RWPE1 (cell line): ENCODE data around the gene CUZD1.

Experiments
- CTCF ChIA-PET: fragments of 350-600 bp; sonication (Branson Sonifier 250); formaldehyde crosslinking; extraction: SDS; loops from one replicate; lab custom pipeline; 2021; lab: Yijun Ruan, JAX
- POLR2A ChIA-PET: fragments of 400-600 bp; formaldehyde crosslinking; extraction: SDS; loops from one replicate; lab custom pipeline; 2020; ENCODE audit warnings: antibody characterized with exemption; ENCODE audit not compliant: low non-redundant PET; lab: Yijun Ruan, JAX
- DNase-seq: peaks from one replicate; pipeline ENCODE4 v3.0.0; 2012; ENCODE audit warnings: low spot score
- H3K27ac ChIP-seq: fragments of 450-650 bp; 2 replicates; pipeline ENCODE4 v1.5.1; 2017
- TF ChIP-seq, protein P1 (sequence below): fragments of 450-650 bp; conservative IDR thresholded peaks from 2 replicates; pipeline ENCODE4 v1.5.1; 2017; ENCODE audit warnings: low read depth, mild to moderate bottlenecking

CUZD1 gene

DNA sequence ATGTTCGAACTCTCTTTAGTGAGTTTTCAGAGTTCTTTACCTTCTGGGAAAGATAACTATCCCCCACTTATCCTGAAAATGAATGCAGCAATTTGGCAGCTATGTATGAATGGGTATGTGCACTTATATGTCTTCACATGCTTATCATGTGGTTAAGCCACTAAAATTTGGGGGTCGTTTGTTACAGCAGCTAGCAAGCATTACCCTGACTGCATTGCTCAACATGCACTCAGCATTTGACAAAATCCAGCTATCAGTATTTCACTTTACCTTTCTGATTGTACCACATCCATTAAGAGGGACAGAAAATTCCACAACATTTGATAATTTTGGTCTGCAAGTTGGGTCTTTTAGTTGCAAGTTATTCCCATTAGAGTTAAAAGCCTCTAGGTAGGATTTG, 9.7 kb downstream of the CUZD1 start:
- TF ChIP-seq, protein P1, sequence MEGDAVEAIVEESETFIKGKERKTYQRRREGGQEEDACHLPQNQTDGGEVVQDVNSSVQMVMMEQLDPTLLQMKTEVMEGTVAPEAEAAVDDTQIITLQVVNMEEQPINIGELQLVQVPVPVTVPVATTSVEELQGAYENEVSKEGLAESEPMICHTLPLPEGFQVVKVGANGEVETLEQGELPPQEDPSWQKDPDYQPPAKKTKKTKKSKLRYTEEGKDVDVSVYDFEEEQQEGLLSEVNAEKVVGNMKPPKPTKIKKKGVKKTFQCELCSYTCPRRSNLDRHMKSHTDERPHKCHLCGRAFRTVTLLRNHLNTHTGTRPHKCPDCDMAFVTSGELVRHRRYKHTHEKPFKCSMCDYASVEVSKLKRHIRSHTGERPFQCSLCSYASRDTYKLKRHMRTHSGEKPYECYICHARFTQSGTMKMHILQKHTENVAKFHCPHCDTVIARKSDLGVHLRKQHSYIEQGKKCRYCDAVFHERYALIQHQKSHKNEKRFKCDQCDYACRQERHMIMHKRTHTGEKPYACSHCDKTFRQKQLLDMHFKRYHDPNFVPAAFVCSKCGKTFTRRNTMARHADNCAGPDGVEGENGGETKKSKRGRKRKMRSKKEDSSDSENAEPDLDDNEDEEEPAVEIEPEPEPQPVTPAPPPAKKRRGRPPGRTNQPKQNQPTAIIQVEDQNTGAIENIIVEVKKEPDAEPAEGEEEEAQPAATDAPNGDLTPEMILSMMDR: no peak
- H3K27ac ChIP-seq: no peak overlapping the region
- DNase-seq: no peak
- ChIA-PET POLR2A (no interaction called here), CTCF (interaction anchor here (0.6 to 0.7 kb wide), 2 partner anchors 8 to 16 kb away, joined by 3 read pairs; no protein-coding TSS in a partner anchor)

DNA sequence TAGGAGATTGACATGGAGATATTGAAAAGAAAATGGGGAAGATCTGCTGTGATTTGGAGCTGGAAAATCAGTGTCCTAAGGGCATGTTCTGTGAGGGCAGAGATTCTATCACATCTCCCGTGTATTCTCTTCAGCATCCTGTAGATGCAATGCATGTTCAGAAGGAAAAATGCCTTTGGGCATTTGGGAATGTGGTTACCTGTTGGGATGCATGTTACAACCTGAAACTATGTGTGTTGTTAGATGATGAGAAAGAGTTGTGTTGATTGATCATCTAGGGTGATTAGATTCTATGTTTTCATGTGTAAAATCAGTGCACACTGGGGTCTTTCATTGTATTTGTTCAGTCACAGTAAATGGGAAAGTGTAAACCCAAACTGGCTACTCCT, 14.7 kb downstream of the CUZD1 start:
- H3K27ac ChIP-seq: no peak overlapping the region
- CTCF ChIA-PET: no interaction called here
- DNase-seq: no peak
- POLR2A ChIA-PET: no interaction called here
- TF ChIP-seq, protein P1: no peak

DNA sequence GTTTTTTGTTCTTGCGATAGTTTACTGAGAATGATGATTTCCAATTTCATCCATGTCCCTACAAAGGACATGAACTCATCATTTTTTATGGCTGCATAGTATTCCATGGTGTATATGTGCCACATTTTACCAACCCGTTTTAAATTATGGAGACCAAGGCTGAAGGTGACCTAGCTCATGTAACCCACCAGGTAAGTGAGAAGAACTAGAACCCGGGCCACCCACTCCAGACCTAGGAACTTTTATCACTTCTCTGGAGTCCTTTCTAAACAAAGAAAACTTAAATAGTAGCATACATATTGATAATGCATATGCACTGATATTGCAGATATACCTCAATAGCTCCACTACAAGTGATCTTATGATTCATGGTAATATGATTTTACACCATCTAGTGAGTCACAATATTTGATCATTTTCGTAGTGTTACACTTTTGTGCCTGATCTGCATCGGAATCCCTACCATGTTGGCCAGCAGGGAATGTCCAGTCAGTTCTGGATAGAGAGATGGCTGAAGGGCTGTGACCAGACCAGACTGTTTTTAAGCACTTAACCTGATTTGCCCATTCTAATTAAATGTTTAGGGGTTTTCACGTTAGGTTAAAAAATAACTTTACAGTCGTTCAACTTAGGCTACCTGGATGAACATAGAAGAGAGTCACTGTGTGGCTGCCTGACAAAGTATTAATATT, 15.2 kb downstream of the CUZD1 start:
- H3K27ac ChIP-seq: no peak overlapping the region
- no peak for DNase-seq
- ChIA-PET CTCF (interaction anchor here (0.6 kb wide), 1 partner anchor 185 kb away, joined by 3 read pairs; no protein-coding TSS in a partner anchor), POLR2A (no interaction called here)
- TF ChIP-seq, protein P1: no peak

DNA sequence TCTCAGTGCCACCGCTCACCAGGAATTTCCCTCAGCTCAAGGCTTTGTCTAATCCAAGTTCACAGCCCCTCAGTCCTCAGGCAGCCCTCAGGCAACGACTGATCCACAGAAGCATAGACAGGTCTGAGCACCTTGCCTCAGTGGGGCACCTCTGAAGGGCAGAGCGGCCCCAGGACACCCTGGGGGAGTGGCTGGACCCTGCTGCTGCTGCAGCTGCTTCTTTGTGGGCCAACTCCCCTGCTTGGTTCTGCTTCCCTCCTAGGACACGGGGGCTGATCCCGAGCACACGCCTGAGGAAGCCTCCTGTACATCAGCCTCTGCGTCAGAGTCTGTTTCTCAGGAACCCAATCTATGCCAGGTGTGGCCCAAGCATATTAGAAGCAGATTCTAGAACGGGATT, 16.2 kb downstream of the CUZD1 start:
- no peak for DNase-seq
- POLR2A ChIA-PET: no interaction called here
- CTCF ChIA-PET: interaction anchor here (0.6 kb wide), 1 partner anchor 184 kb away, joined by 3 read pairs; no protein-coding TSS in a partner anchor
- no peak overlapping the region for H3K27ac ChIP-seq
- TF ChIP-seq, protein P1: no peak

DNA sequence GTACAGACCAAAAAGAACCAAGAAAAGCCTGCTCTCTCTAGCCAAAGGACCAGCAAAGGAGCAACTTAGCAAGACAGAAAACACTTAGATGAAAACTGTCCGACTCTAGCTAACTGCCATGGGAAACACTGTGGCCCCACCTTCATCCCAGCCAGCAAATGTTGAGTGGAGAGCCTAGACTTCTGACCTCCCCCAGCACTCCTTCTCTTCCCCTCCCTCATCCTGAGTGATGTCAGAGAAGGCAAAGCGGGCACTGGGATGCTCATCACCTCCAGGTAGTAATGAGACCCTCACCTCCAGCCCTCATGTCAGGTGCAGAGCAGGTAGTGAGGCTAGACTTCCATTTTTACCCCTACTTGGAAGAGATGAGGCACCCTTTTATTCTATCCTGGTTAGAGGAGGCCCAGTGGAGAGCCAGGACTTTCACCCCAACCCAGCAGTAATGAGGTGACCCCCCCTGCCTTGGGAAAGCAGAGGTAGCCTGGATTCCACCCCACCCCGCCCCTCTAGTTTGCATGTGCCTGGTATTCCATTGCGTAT, 16.9 kb downstream of the CUZD1 start:
- H3K27ac ChIP-seq: no peak overlapping the region
- POLR2A ChIA-PET: no interaction called here
- TF ChIP-seq, protein P1: no peak
- CTCF ChIA-PET: no interaction called here
- no peak for DNase-seq

DNA sequence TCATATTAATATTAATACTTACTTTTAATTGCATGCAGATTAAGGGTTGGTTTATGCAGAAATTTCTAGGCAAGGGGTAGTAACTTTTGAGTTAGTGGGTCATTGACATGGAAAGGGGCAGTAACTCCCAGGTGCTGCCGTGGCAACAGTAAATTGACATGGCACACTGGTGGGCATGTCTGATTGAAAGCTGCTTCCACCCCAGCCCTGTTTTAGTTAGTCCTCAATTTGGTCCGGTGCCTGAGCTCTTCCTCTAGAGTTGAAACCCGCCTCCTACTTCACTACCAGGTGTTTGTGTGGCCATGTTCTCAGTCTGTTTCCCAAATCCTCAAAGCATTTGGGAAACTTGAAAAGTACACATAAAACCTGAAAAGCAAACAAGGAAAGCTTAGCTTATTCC, 18.4 kb downstream of the CUZD1 start:
- TF ChIP-seq, protein P1: no peak
- DNase-seq: no peak
- no peak overlapping the region for H3K27ac ChIP-seq
- ChIA-PET CTCF (interaction anchor here (0.8 kb wide), 1 partner anchor 154 kb away, joined by 4 read pairs; no protein-coding TSS in a partner anchor), POLR2A (no interaction called here)
